Stimulated activated CD4-positive, alpha-beta T cell treated with anti-CD3 and anti-CD28 coated beads, Interleukin-4, amount 100 ng/mL, for 48 hours (primary cell): ENCODE data around the gene IGSF3.

Experiments used
- DNase-seq, 2 donors: peaks; one replicate each; pipeline ENCODE4 v3.0.0-alpha.2; 2020; ENCODE audit warnings: low read depth in 2 of 2

Gene IGSF3

DNA sequence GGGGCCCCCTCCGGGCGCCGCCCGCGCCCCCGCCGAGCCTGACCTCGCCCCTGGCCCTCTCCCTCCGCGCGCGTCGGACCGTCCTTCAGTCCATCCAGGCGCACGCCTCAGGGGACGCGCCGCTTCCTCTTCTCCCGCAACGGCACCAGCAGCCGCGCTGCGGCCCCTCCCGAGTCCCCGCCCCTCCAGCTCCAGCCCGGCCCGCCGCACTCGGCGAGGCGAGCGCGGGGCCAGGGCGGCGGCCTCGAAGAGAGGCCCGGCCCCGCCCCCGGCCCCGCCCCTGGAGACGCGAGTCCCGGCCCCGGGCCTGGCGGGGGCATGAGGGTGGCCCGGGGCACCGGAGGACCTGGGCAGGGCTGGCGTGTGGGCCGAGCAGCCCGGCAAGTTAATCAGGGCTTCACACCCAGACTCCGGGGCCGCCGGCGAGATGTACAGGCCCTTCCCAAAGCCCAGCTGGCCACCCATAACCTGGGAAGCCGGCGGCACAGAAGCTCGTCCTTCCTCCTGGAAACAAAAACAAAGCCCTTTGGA is at the start of gene IGSF3:
Gene IGSF3, minus strand, starts transcription at position 159 of the 531 bp plus-strand sequence. CDS start 1,407 bp downstream, outside the sequence.
- DNase-seq: peak; percentile 44 to 54

- no peak for DNase-seq
Observed at GRCh38 chr1:116717318-116717717, 49.8 kb upstream of the IGSF3 start.

DNA sequence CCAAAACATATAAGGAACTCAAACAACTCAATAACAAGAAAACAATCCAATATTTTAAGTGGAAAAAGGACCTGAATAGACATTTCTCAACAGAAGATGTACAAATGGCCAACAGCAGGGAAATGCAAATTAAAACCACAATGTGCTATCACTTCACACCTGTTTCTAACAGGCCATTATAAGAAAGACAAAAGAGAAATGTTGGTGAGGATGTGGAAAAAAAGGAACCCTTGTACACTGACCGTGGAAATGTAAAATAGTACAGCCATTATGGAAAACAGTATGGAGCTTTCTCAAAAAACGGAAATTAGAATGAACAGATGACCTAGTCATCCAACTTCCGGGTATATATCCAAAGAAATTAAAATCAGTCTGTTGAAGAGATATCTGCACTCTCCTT is 48.9 kb upstream of the IGSF3 start:
- no peak for DNase-seq

DNA sequence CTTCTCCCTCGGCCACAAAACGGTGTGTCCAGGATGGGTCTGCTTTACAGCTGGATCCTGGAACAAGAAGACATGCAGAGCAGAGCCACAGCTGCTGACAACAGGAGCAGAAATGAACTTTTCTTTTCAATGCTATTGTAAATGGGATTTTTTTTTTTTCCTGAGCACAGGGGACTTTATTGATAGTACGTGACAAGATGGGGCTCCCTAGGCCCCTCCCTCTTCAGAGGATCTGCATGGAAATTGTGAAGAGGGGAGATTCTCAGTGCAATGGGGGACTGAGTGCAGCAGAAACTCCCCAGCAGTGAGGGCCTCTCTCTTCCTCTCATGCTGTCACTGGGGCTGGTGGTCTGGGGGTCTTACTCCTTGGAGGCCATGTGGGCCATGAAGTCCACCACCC is 45.9 kb upstream of the IGSF3 start:
- no peak for DNase-seq

GRCh38 chr1:116712510-116712909 is 45.0 kb upstream of the IGSF3 start:
- DNase-seq: no peak

GRCh38 chr1:116711263-116711840 is 43.8 kb upstream of the IGSF3 start:
- DNase-seq: peak; percentile 13 to 23

- no peak for DNase-seq
Observed at GRCh38 chr1:116710420-116711262, 43.1 kb upstream of the IGSF3 start.

DNA sequence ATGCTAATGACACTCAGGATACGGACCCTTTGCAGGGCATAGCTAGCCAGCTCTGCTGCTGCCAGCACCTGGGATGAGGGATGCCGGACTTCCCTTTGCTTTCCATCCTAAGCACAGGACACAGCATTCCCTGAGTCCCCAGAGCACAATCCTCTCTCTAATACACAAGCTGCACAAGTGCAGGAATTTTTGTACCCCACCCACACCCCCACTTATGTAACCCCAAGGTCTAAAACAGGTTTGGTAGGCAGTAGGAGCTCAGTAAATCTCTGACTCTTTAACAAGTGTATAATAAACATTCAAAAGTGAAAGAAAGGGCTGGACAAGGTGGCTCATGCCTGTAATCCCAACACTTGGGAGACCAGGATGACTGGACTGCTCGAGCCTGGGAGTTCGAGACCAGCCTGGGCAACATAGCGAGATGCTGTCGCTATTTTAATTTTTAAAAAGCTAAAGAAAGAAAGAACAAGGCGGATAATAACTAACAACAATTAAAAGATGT is 42.2 kb upstream of the IGSF3 start:
- no peak for DNase-seq

DNA sequence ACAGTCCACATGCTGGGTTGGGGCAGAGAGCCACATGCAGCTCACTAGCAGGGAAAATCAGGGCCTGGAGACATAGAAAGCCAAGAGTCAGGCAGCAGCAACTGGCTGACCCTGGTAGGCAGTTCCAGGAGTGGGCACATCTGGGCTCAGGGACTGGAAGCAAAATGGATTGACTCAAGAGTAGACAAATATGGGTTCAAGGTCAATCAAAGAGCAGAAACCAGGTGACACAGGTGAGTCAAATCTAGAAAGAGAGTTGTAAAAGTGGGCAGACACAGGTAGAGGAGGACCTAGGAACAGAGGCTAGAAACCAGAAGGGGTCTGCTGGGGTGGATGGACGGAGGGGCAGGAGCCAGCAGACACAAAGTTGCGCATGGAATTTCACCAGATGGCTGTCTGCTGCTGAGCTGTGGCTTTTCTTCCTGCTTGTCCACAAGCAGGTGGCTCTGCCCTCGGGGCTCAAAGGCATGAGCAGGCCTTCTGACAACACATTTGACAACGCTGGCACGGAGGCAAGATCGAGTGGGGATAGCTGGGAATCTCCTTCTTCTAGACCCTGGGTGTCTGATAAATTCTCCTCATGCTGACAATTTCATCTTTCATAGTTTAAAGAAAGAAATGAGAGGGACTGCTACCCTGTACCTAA is 40.8 kb upstream of the IGSF3 start:
- no peak for DNase-seq

DNA sequence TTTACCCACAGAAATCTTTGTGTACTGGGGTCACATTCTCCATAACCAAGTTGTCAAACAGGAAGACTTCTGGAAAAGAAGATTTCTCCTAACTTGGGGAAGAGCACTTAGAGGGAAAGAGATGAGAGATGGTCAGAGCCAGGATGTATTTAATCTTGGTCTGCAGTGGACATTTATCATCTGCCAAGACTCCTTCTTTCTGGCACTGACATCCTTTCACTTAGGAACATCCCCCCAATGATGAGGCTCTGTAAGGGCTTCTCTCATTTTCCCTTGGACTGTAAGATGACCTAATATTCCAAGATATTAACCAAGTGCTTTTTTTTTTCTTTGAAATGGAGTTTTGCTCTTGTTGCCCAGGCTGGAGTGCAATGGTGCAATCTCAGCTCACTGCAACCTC is 39.3 kb upstream of the IGSF3 start:
- DNase-seq: no peak

- no peak for DNase-seq
Observed at GRCh38 chr1:116706123-116706522, 38.6 kb upstream of the IGSF3 start.

- no peak for DNase-seq
Observed at GRCh38 chr1:116704278-116704677, 36.7 kb upstream of the IGSF3 start.

GRCh38 chr1:116699605-116700004 is 32.1 kb upstream of the IGSF3 start:
- no peak for DNase-seq

DNA sequence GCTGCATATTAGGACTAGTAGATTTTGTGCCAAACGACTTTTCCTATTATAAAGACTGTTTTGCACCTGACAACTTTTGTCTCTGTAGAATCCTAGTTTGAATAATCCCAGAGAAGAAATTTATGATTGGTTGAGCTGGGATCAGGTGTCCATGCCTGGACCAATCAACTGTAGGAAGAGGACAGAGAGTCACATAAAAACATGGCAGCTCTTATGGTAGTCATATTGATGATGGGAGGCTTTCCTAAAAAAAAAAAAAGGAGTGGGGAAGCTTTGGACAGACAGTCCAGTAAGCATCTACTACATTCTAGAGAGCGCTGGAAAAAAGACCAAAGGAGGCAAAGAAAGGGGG is 30.7 kb upstream of the IGSF3 start:
- DNase-seq: no peak

DNA sequence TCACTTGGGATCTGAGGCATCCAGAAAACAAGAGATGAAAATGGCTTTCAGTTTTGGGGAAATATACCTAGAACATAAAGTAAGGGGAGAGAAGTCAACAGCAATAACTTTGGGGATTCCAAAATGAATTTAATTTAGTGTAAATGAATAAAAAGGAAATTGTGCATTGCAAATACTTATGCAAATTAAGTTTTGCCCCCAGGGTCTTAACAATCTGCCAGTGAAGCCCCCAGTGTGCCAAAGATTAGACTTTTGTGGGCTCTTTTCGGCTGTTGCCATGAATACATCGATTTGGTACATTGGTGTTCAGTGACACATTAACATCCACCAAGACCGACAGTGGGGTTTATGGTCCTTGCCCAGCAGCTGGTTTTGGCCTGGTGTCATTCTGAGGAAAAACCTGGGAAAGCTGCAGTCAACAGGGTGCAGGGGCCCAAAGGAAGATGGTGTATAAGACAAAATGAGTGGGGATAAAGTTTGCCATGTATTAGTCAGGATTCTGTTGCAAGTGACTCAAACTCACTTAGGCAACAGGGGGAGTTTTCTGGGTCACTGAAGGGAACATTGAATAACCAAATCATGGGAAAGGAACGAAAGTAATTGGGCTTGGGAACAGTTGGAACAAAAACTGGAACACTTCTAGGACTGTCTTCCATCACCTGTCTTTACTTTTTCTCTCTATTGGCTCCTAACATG is 30.2 kb upstream of the IGSF3 start:
- DNase-seq: no peak

DNA sequence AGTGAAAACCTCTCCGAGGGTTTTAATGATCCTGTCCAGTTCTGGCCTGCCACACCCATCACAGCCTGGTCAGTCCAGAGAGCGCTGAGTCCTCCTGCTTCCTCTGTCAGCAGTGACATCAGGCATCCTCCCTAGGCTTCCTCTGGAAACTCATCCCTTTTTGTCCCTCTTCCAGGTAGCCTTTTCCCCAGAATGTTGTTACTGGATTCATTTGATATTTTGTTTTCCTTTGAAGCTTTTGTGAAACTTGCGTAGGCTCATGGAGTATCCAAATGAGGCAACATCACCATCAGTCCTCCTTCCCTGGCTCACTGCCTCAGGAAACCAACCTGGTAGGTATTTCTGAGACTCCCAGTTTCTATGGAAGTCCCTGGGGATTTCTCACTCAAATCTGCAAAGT is 27.0 kb upstream of the IGSF3 start:
- DNase-seq: no peak

DNA sequence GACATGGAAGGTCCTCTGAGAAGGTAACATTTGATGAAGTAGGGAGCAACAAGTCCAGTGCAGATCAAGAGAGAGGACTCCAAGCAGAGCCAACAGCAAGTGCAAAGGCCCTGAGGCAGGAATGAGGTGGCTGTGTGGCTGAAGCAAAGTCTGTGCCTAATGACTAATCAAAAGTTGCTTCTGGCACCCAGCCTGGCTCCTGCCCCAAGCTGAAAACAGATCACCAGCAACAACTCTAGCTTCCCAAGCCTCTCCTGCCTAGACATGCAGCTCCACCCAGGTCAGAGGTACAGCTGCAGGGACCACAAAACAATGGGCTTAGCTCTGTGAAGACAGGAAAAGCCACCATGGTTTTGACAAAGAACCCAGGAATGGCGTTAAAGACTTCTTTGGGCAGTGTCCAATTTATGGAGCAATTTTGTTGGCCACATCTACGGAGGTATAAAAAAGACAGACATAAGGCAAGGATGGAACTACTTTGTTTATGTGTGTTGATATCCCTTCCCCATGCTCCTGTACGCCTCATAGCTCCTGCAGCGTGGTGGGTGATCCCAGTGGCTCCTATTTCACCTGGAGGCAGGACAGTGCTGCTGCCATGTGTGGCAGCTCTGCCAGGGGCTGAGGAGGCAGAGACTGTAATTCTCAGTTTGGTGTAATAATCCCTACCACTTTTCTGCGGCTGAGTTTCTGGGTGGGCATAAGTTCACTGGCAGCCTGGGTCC is 26.4 kb upstream of the IGSF3 start:
- no peak for DNase-seq

GRCh38 chr1:116692879-116693278 is 25.3 kb upstream of the IGSF3 start:
- no peak for DNase-seq

GRCh38 chr1:116690849-116691406 is 23.4 kb upstream of the IGSF3 start:
- no peak for DNase-seq

DNA sequence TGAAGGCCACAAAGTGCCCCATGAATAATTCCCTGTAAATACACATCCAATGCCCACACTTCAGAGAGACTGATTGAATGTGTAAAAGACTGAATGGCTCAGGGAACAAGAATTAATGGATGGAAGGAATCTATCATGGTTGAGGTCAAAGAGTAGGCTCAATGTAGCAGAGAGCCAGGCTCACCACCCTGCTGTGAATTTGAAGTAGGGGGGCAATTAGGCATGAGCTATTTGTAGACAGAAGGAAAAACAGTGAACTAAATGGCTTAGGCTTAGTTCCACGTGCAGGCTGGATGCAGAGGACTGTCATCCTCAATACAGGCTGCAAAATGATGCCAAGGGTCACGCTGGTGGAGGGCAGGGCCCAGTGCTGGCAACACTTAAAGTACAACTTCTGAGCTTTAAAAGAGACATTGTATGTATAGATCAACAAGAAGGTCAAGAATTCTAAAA is 22.9 kb upstream of the IGSF3 start:
- DNase-seq: no peak
